Stimulated activated naive CD8-positive, alpha-beta T cell treated with anti-CD3 and anti-CD28 coated beads, Interleukin-15, amount 100 ng/mL, for 72 hours (primary cell): ENCODE data around the gene PPP1R3D.
"Not testable (repeated sequence)": the region's sequence is repeated elsewhere in the genome, so short reads cannot be mapped to it uniquely, and the experiment has no call there.

Experiments
- ATAC-seq: fragments of 150-1000 bp; cut with Tn5 transposase; 2 replicates; pipeline ENCODE4 v1.10.0; 2021; ENCODE audit warnings: mild to moderate bottlenecking, moderate library complexity
- DNase-seq, 2 donors: peaks; one replicate each; pipeline ENCODE4 v3.0.0; 2021 to 2022
- H3K27ac Mint-ChIP-seq, 2 donors: one replicate each; pipeline ENCODE4 v1.8.0; 2022; ENCODE audit warnings: mild to moderate bottlenecking in 2 of 2, mixed read lengths in 2 of 2, moderate library complexity in 2 of 2
- H3K27me3 Mint-ChIP-seq: one replicate; pipeline ENCODE4 v1.8.0; 2022; ENCODE audit warnings: mixed read lengths
- H3K4me1 Mint-ChIP-seq: one replicate; pipeline ENCODE4 v1.8.0; 2022; ENCODE audit warnings: mild to moderate bottlenecking, mixed read lengths
- H3K4me3 Mint-ChIP-seq, 2 donors: one replicate each; pipeline ENCODE4 v1.8.0; 2022; ENCODE audit warnings: mild to moderate bottlenecking in 2 of 2, mixed read lengths in 2 of 2, moderate library complexity in 1 of 2
- H3K9me3 Mint-ChIP-seq, 2 donors: one replicate each; pipeline ENCODE4 v1.8.0; 2022; ENCODE audit warnings: mixed read lengths in 2 of 2

The PPP1R3D gene

GRCh38 chr20:59957568-59957967 lies 17.5 kb upstream of the PPP1R3D start:
- H3K27ac Mint-ChIP-seq, DNase-seq, H3K4me1 Mint-ChIP-seq, H3K9me3 Mint-ChIP-seq, ATAC-seq, H3K4me3 Mint-ChIP-seq, H3K27me3 Mint-ChIP-seq: not testable (repeated sequence)

GRCh38 chr20:59955131-59955796 lies 15.2 kb upstream of the PPP1R3D start:
- no peak overlapping the region for H3K4me3 Mint-ChIP-seq
- DNase-seq = no peak
- H3K4me1 Mint-ChIP-seq = no peaks in the 10 kb centered on the region
- no peak overlapping the region for H3K27ac Mint-ChIP-seq
- peak; percentile 49 for ATAC-seq
- no peaks in the 10 kb centered on the region for H3K9me3 Mint-ChIP-seq
- no peaks in the 10 kb centered on the region for H3K27me3 Mint-ChIP-seq

- no peaks in the 10 kb centered on the region for H3K27me3 Mint-ChIP-seq
- DNase-seq (no peak), ATAC-seq (no peak)
- no peak overlapping the region for H3K4me3 Mint-ChIP-seq
- H3K9me3 Mint-ChIP-seq = no peaks in the 10 kb centered on the region
- H3K27ac Mint-ChIP-seq = no peak overlapping the region
- no peaks in the 10 kb centered on the region for H3K4me1 Mint-ChIP-seq
Measured at GRCh38 chr20:59954718-59955117, 14.6 kb upstream of the PPP1R3D start.

- DNase-seq (no peak), ATAC-seq (no peak)
- Mint-ChIP-seq H3K27ac (peak overlapping the region in 1 of 2 donors; percentile 71), H3K27me3 (no peaks in the 10 kb centered on the region), H3K4me1 (peaks cover 16% of the 10 kb centered on the region), H3K9me3 (no peaks in the 10 kb centered on the region), H3K4me3 (no peak overlapping the region)
Measured at GRCh38 chr20:59949911-59950310, 9.8 kb upstream of the PPP1R3D start.

DNA sequence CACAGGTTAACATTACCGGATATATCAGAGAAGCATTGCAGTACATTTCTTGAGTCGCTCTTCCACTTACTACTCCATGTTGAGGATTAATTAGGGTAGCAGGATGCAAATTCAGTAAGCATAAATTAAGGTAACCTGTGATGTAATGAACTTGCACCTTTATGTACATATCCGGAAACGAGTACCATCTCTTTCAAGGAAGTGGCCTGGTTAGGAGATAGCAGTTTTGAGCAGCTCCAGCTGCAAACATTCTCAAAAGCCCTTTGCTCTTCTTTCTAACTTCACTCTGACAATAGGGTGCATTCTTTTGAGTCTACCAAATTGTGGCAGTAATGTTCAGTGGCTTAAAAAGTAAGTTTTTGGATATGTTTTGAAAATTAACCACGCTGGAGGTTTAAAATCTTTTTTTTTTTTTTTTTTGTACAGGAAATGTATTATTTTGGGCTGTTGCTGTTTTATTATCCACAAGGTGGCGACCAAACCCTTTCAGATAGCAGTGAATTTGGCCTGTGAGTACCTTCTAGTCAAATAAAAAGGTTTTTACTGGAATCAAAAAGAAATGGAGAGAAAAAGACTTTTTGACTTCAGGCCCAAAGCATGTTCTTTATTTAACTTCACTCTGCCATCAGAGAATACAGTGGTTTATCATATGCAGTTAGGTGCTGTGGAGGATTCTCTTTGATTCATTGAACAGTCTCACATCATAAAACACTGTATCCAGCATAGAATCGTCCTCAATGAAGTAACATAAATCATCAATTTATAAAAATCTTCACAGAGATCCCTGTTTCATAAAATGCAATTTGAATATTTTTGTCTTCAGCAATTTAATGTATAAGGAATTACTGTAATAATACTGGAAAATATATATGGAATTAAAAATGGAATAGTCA lies 9.0 kb upstream of the PPP1R3D start:
- peak; percentile 19 to 34 for DNase-seq
- no peaks in the 10 kb centered on the region for H3K27me3 Mint-ChIP-seq
- no peaks in the 10 kb centered on the region for H3K9me3 Mint-ChIP-seq
- H3K27ac Mint-ChIP-seq = peak overlapping the region; percentile 94 to 96
- peak overlapping the region; percentile 75 to 77 for H3K4me3 Mint-ChIP-seq
- H3K4me1 Mint-ChIP-seq = peaks cover 16% of the 10 kb centered on the region
- ATAC-seq = peak; percentile 79

DNA sequence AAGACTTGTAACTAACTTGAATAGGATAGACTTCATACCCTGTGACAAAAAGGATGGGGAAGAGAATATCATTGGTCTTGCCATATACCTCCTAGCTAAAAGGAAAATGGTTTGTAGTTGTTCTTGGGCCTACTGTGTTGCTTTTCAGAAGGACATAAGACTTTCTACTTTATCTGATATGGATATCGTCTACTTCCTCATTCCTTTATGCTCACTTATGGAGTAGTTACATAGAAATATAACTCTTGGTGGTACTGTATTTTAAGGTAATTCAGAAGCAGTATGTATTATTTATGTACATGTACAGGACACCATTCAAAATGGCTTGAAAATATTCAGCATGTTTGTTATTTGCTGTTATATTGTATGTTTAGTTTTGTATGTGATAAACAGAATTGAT lies 8.1 kb upstream of the PPP1R3D start:
- DNase-seq (no peak), ATAC-seq (no peak)
- Mint-ChIP-seq H3K4me1 (peaks cover 16% of the 10 kb centered on the region), H3K4me3 (peak overlapping the region in 1 of 2 donors; percentile 75), H3K27ac (no peak overlapping the region), H3K27me3 (no peaks in the 10 kb centered on the region), H3K9me3 (no peaks in the 10 kb centered on the region)

- H3K27ac Mint-ChIP-seq = no peak overlapping the region
Measured at GRCh38 chr20:59947376-59947775, 7.3 kb upstream of the PPP1R3D start.

GRCh38 chr20:59945731-59946130 lies 5.6 kb upstream of the PPP1R3D start:
- H3K27me3 Mint-ChIP-seq = no peaks in the 10 kb centered on the region
- H3K9me3 Mint-ChIP-seq = no peaks in the 10 kb centered on the region
- H3K4me3 Mint-ChIP-seq = no peak overlapping the region
- DNase-seq (no peak), ATAC-seq (no peak)
- peaks cover 31% of the 10 kb centered on the region for H3K4me1 Mint-ChIP-seq
- peak overlapping the region in 1 of 2 donors; percentile 80 for H3K27ac Mint-ChIP-seq

More at GRCh38 chr20:59947376-59947775, 7.3 kb upstream of the PPP1R3D start:
- H3K4me3 Mint-ChIP-seq = no peak overlapping the region
- H3K27me3 Mint-ChIP-seq = no peaks in the 10 kb centered on the region
- no peaks in the 10 kb centered on the region for H3K9me3 Mint-ChIP-seq
- ATAC-seq (no peak), DNase-seq (no peak)
- peaks cover 16% of the 10 kb centered on the region for H3K4me1 Mint-ChIP-seq

GRCh38 chr20:59945175-59945574 lies 5.1 kb upstream of the PPP1R3D start:
- no peaks in the 10 kb centered on the region for H3K9me3 Mint-ChIP-seq

GRCh38 chr20:59944726-59945125 lies 4.6 kb upstream of the PPP1R3D start:
- H3K27ac Mint-ChIP-seq = no peak overlapping the region
- DNase-seq = no peak
- peaks cover 36% of the 10 kb centered on the region for H3K4me1 Mint-ChIP-seq
- ATAC-seq = no peak
- H3K9me3 Mint-ChIP-seq = no peaks in the 10 kb centered on the region
- no peaks in the 10 kb centered on the region for H3K27me3 Mint-ChIP-seq
- H3K4me3 Mint-ChIP-seq = no peak overlapping the region

More at GRCh38 chr20:59945175-59945574, 5.1 kb upstream of the PPP1R3D start:
- H3K4me1 Mint-ChIP-seq = peaks cover 36% of the 10 kb centered on the region
- ATAC-seq (no peak), DNase-seq (no peak)
- H3K27ac Mint-ChIP-seq = no peak overlapping the region
- H3K27me3 Mint-ChIP-seq = no peaks in the 10 kb centered on the region
- no peak overlapping the region for H3K4me3 Mint-ChIP-seq

- DNase-seq (no peak), ATAC-seq (no peak)
- Mint-ChIP-seq H3K4me1 (peaks cover 40% of the 10 kb centered on the region), H3K27me3 (no peaks in the 10 kb centered on the region), H3K4me3 (no peak overlapping the region), H3K9me3 (no peaks in the 10 kb centered on the region), H3K27ac (no peak overlapping the region)
Measured at GRCh38 chr20:59942245-59942644, 2.1 kb upstream of the PPP1R3D start.

DNA sequence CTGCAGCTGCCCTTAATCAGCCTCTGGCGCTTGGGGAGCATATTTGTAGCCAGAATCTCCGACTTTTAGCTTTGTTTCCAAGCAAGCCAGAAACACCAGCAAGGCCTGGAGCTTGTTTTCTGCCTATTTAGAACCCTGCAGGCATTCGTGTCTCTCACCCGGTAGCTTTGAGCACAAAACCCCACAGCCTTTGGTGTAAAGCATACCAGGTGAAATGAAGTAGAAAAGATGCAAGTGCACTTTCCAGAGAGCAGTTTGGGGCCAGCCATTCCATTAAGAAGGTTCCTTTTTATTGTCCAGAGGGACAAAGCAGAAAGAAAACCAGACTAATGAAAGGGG lies 820 bp upstream of the PPP1R3D start:
- Mint-ChIP-seq H3K27ac (peak overlapping the region; percentile 95 to 98), H3K4me3 (peak overlapping the region; percentile 91 to 98), H3K9me3 (no peaks in the 10 kb centered on the region), H3K4me1 (peaks cover 35% of the 10 kb centered on the region), H3K27me3 (no peaks in the 10 kb centered on the region)
- DNase-seq = no peak
- ATAC-seq = peak; percentile 8

GRCh38 chr20:59939879-59940128 lies 301 bp downstream of the PPP1R3D start:
- Mint-ChIP-seq H3K27ac (peak overlapping the region; percentile 57 to 94), H3K27me3 (no peaks in the 10 kb centered on the region), H3K9me3 (no peaks in the 10 kb centered on the region), H3K4me3 (peak overlapping the region; percentile 91 to 98), H3K4me1 (peaks cover 35% of the 10 kb centered on the region)
- peak; percentile 49 for ATAC-seq
- no peak for DNase-seq

DNA sequence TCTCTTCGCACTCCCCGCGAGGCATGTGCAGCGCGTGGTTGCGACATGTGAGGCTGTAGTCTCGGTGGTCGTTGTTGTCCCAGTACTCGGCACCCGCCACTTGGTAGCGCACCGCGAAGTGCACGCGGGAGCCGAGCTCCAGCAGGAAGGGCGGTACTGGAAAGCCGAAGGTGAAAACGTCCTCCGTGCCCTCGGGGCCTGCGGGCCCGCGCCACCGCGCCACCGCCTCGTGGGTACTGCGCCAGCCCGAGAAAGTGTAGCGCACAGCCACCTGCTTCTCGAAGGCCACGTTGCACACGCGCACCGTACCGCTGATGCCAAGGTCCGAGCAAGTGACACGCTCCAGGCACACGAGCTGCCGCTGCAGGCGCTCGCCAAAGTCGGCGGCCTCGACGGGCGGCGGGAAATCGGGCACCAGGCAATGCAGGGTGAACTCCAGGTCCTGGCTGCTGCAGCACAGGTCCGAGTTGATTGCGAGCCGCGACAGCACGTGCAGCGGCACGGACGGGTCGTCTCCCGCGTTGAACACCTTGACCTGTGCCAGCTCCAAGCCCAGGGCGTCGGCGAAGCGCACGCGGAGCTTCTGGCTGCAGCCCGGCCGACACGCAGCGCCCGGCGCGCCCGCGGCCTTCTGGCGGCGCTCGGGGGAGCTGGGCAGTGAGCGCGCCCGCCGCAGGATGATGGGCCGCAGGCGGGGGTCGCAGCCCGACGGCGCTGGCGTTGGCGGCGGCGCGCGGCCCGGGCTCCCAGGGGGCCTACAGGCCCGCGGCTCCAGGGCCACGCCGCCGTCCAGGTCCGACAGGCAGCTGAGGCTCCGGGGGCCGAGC lies 840 bp downstream of the PPP1R3D start:
- Mint-ChIP-seq H3K4me3 (peak overlapping the region; percentile 91 to 98), H3K4me1 (peaks cover 35% of the 10 kb centered on the region), H3K27me3 (no peaks in the 10 kb centered on the region), H3K9me3 (no peaks in the 10 kb centered on the region), H3K27ac (peak overlapping the region in 1 of 2 donors; percentile 21)
- DNase-seq (no peak), ATAC-seq (no peak)

- ATAC-seq (no peak), DNase-seq (no peak)
- H3K27ac Mint-ChIP-seq = peak overlapping the region; percentile 31 to 72
- peak overlapping the region; percentile 81 to 83 for H3K4me3 Mint-ChIP-seq
- peaks cover 35% of the 10 kb centered on the region for H3K4me1 Mint-ChIP-seq
- no peaks in the 10 kb centered on the region for H3K27me3 Mint-ChIP-seq
- no peaks in the 10 kb centered on the region for H3K9me3 Mint-ChIP-seq
Measured at GRCh38 chr20:59938696-59939051, 1.4 kb downstream of the PPP1R3D start.

GRCh38 chr20:59938221-59938620 lies 1.9 kb downstream of the PPP1R3D start:
- no peak for DNase-seq
- peaks cover 35% of the 10 kb centered on the region for H3K4me1 Mint-ChIP-seq
- H3K27ac Mint-ChIP-seq = peak overlapping the region in 1 of 2 donors; percentile 72
- peak overlapping the region; percentile 81 to 83 for H3K4me3 Mint-ChIP-seq
- no peaks in the 10 kb centered on the region for H3K27me3 Mint-ChIP-seq
- ATAC-seq = no peak
- no peaks in the 10 kb centered on the region for H3K9me3 Mint-ChIP-seq
